DMS114 treated with DMSO at 0.1 percent for 48 hours (cell line): ENCODE data around the gene GRID1.
"Not testable (repeated sequence)": the region's sequence is repeated elsewhere in the genome, so short reads cannot be mapped to it uniquely, and the experiment has no call there.

Experiments used
- DNase-seq: peaks from one replicate; lab custom pipeline; 2025; ENCODE audit not compliant: unreplicated experiment; lab: John Stamatoyannopoulos, UW

Gene GRID1

GRCh38 chr10:85863301-85864172 lies 503.1 kb downstream of the GRID1 start:
- DNase-seq = no peak

DNA sequence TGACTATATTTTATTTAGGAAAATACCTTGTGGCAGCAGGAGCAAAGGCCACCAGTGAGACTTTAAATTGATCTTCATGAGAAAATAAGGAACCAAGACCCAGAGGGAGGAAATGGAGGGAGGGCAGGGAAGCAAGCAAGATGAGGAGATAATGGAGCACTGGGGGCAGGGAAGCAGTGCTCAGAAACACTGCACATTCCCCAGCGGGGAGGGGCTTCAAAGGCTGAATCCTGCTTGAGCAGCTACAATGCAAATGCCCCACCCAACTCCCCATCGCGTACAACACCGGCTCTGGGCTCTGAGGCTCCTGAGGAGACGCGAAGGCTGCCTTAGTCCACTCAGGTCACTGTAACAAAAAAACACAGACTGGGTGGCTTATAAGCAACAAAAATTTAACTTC lies 503.8 kb downstream of the GRID1 start:
- DNase-seq = no peak

DNA sequence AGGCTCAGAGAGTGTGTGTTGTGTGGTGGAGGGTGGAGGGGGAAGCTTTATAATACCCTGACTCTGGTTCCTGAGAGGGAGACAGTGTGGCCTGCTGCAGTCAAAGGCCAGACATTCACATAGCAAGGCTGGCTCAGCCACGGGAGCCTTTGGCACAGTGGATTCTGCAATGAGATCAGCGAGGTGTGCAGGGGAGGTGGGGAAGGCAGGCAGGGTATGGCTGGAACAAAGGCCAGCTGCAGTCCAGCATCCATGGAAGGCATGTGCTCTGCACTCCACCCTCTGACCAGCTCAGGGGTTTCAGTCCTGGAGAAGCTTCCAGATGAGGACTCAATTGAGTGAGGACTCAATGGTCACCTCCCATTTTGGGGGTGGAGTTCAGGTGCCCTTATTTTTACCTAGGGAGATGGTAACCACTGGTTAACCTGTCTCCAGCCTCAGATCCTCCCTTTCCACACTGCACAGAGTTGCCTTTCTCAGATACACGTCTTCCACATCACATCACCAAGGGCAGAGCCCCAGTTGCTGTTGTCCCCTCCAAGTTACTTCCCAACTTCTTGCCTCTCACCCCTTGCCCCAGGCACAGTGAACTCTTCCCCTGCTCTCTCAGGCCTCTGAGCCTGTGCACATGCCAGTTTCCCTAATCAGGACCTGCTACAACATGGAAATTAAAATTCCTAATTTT lies 504.9 kb downstream of the GRID1 start:
- DNase-seq = no peak

- no peak for DNase-seq
Measured at GRCh38 chr10:85859859-85860258, 506.7 kb downstream of the GRID1 start.

- no peak for DNase-seq
Measured at GRCh38 chr10:85858776-85859515, 507.6 kb downstream of the GRID1 start.

GRCh38 chr10:85857791-85858190 lies 508.8 kb downstream of the GRID1 start:
- DNase-seq = no peak

- no peak for DNase-seq
Measured at GRCh38 chr10:85857305-85857704, 509.3 kb downstream of the GRID1 start.

GRCh38 chr10:85851934-85852333 lies 514.7 kb downstream of the GRID1 start:
- no peak for DNase-seq

DNA sequence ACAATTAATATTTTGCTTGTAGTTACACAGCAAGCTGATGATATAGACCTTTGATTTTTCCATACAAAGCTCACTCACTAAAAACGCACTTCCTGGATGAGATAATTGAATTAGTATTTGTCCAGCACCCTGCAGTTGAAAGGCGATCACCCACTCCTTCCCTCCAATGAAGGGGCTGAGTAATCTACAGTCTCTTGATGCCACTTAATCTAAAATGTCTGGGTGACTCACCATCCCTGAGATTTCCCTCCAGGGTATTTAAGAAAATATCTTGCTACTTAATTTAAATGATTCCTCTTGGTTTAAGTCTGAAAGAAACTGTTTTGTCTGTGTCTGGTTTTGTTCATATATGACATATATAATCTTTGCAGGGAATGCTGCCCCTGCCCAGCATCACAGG lies 515.3 kb downstream of the GRID1 start:
- no peak for DNase-seq

DNA sequence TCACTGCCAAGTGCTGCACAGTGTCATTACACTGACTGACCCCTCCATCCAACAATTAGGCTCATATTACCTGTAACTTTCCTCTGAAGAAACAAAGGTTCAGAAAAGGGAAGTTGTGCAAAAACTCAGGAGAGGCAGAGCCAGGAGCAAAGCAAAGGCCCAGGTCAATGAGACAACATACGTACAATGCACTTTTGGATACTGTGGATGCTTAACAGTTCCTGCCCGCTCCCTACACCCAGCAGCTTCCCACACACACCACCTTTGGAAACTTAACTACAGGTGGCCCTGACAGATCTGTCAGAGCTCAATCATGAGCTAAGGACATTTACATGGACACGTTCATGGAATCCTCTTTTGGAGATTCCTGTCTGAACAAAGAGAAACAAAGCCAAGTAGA lies 515.9 kb downstream of the GRID1 start:
- no peak for DNase-seq

GRCh38 chr10:85849315-85849714 lies 517.3 kb downstream of the GRID1 start:
- DNase-seq = no peak

- no peak for DNase-seq
Measured at GRCh38 chr10:85848756-85849155, 517.8 kb downstream of the GRID1 start.

GRCh38 chr10:85847085-85847484 lies 519.5 kb downstream of the GRID1 start:
- no peak for DNase-seq

DNA sequence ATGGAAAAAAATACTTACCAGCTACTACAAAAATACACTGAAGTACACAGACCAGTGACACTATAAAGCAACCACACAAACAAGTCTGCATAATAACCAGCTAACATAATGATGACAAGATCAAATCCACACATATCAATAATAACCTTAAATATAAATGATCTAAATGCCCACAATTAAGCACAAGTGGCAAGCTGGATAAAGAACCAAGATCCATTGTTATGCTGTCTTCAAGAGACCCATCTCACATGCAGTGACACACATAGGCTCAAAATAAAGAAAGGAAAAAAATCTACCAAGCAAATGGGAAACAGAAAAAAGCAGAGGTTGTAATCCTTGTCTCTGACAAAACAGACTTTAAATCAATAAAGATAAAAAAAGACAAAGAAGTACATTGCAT lies 527.9 kb downstream of the GRID1 start:
- not testable (repeated sequence) for DNase-seq

GRCh38 chr10:85832988-85833387 lies 533.6 kb downstream of the GRID1 start:
- DNase-seq = no peak

- no peak for DNase-seq
Measured at GRCh38 chr10:85831422-85831821, 535.2 kb downstream of the GRID1 start.

DNA sequence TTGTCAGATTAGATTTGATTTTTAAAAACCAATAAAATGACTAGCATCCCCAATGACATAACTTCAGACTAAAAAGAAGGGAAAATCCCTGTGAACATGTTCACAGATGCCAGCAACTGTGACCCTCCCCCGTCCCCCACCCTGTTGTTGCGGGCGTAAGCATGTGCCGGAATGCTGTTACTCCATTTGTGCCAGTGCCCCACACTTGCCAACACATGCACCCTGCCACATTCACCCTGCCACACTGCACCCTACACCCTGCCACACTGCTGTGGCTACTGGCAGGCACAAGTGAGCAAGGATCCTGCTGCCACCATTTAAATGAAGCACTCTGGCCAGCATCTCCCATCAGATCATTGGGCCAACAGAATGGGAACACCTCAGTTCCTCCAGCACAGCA lies 540.2 kb downstream of the GRID1 start:
- no peak for DNase-seq

DNA sequence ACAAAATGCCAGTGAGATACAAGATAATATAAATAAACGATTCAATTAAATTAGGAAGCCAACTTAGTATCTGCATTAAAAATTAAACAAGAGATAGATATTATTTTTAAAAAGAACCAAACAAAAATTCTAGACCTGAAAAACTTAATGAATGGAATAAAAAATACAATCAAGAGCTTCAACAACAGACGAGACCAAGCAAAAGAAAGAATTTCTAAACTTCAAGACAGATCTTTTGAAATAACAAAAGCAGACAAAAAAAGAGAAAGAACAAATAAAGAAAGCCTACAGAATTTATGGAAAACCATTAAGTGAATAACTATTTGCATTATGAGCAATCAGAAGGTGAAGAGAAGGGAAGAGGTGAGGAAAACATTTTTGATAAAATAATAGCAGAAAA lies 555.2 kb downstream of the GRID1 start:
- no peak for DNase-seq

DNA sequence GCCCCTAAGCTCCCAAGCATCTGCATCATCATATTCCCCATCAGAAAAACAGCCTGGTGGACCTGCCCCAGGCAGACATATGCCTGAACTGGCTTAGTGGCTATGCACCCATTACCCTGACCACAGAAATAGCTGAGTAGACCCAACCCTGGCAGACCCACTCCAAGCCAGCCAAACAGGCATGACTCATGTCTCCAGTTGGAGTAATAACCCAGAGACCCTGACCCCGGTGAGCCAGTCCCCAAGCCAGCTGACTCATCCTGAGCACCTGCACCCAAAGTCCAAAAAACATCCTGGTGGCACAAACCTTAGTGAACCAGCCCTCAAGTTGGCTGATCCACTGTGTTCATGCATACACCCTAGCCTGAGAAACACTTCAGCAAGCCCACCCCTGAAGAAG lies 555.9 kb downstream of the GRID1 start:
- no peak for DNase-seq

DNA sequence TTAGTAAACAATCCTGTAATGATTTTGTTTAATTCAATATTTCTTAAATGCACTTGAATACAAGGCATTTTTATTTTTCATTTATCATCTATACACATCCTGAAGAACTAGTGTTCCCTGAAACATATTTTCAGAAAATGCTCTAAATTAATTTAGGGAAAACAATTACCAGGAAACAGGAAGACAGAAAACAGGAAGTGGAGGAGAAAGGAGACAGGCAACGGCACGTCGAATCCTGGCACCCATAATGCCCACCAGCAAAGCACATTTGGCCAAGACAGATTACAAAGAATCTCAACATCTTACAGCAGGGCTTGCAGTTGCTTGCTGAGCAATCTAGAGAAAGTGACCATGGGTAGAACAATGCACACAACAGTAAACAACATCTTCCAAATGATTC lies 571.1 kb downstream of the GRID1 start:
- DNase-seq = no peak

GRCh38 chr10:85794553-85794952 lies 572.0 kb downstream of the GRID1 start:
- no peak for DNase-seq

GRCh38 chr10:85792533-85792858 lies 574.1 kb downstream of the GRID1 start:
- DNase-seq = no peak
